HG03565 (cell line): Measurements from ENCODE around the gene CDPF1.

Experiments used
- ATAC-seq: cut with Tn5 transposase; IDR thresholded peaks from one replicate; pipeline ENCODE4 v1.9.1; 2021; ENCODE audit warnings: mild to moderate bottlenecking, moderate library complexity; ENCODE audit not compliant: unreplicated experiment

CDPF1 gene, protein sequence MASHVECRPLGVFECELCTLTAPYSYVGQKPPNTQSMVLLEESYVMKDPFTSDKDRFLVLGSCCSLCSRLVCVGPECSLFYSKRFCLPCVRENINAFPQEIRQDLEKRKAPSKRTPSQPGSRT

DNA sequence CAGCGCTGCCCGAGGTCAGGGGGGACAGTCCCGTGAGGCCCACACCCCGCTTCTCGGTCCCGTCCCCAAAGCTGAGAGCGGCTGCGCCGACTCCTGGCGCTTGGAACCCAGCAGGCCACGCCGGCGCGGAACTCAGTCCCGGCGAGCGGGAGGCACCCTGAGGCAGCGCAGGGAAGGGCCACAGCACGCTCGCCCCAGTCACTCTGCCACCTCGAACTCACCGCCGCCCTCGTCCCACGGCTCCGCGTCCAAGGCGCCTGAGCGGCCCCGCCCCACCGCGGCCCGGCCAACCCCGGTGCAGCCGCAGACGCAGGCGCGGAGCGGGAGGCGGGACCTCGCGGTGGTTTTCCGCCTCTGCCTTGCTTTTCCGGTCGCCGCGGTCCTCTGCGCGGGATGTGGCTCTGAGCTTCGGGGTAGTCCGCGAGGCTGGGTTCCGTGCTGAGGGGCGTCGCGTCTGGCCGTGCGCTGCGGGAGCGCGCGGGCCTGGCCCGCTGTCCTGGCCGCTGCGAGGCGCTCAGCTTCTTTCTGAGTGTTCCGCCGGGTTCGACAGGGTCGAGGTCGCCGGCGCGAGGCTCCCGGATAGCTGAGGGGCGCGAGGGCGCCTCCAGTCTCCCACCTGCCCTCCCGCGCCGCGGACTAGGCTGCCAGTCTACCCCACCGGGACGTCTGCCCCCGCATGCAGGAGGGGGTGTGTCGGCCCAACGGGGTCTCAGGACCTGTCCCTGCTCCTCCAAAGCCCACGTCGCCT, at the start of gene CDPF1:
CDPF1 (minus strand) TSS at position 259 of the 748 bp plus-strand sequence. CDS start 2,009 bp downstream, outside the sequence.
- ATAC-seq, result peak; percentile 66

DNA sequence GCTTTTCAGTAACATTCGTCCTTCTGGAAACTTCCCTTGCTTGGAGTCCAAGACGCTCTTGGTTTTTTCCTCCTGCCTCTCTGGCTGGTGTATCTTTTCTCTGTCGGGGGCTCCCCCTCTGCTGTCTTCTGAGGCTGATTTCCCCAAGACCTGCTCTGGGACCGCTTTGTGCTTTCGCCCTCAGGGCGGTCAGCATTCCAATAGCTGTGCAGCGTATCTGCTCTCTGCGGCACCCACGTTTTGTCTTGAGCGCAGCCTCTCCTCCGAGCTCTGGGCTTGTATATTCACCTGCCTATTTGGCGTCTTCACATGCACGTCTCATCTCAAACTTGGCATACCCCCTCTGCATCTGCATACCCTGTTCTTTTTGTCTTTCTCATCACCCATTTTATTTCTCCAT, 49.0 kb upstream of the CDPF1 start:
- ATAC-seq, result no peak

DNA sequence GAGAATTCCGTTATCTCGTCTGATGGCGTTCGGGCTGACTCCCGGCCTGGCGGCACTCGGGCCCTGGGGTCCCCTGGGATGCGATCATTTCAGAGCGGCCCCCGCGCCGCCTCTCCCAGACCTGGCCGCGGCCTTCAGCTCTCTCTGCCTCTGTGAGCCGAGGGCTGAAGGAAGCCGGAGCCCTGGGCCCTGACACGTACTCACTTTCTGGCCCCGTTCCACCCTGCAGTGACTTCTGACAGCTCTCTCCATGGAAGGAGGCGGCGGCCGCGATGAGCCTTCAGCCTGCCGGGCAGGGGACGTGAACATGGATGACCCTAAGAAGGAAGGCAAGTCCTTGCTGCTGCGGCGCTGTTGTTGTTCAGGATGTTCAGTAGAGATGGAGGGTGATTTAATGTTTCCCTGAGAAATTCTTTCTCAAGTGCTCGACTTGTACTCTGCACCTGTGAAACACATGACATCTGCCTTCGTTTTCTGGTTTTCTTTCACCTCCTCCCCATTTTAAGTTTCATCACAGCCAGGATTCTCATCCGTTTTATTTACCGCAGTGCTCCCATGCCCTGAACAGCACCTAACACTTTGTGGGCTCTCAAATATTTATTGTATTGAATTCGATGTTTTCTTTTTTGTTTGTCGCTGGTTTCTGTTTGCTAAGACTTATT, 47.2 kb upstream of the CDPF1 start:
- ATAC-seq, result no peak

DNA sequence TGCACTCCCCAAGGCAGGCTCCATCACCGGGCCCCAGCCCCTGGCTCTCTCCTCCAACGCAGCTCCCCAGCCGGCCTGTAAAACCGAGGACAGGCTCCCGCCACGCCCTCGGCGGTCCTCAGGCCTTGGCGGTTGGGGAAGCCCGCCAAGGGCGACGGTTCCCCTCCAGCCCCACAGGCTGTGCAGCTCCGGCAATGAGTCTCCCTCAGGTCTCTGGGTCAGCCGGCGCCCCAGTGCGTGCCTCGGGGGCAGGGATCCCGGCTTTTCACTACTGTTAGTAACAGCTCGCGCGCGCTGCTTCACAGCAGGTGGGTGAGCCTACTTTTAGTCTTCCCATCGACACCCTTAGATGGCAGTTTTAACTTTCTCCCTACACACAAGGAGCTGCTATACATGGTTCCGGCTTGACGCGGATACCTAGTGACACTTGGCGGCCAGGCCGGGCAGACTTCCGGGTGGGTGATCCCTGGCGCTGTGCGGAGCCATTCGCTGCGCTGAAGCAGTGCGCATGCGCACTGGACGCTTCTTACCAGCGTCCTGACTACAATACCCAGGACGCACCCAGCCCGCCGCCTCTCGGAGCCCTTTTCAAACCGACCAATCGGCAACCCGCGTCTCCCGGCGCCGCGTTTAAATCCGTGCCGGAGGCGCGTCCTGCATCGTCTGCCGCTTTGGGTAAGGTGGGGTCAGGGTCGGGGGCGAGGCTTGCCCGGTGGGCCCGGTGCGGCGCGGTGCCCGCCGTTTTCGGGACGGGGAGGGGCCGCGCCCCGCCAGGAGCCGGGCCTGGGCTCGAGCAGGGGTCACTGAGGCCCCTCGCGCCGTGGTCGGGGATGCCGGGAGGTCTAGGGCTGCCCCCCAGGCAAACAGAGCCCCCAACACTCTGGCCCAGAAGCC, 46.4 kb upstream of the CDPF1 start, which contains the start of gene GTSE1:
GTSE1 (plus strand) TSS at position 614 of the 894 bp plus-strand sequence. CDS start 531 bp downstream, outside the sequence.
- peak; percentile 92 for ATAC-seq

DNA sequence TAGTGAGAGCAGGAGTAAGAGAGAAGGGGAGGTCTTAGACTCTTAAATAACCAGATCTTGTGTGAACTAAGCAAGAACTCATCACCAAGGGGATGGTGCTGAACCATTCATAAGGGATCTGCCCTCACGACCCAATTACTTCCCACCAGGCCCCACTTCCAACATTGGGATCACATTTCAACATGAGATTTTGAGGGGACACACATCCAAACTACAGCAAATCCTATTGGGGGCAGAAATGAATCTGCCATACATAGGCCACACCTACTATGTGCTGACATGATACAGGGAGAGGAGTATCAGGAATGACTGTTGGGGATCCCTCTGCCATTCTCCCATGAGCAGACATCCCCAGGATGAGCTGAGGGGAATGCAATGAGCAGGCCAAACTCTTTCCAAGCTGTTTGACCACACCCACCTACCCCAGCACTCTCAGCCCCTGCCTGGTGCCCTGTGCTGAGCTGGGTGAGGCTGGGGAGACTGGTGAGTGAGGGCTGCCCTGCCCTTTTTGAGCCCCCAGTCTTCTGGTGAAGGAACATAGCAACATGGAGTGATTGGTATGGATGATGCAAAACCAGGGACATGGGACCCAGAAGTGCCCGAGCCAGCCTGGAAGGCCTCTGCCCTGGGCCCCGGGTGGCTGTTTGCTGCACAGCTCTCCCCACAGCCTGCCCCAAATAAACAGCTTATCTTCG, 45.3 kb upstream of the CDPF1 start:
- ATAC-seq, result no peak

DNA sequence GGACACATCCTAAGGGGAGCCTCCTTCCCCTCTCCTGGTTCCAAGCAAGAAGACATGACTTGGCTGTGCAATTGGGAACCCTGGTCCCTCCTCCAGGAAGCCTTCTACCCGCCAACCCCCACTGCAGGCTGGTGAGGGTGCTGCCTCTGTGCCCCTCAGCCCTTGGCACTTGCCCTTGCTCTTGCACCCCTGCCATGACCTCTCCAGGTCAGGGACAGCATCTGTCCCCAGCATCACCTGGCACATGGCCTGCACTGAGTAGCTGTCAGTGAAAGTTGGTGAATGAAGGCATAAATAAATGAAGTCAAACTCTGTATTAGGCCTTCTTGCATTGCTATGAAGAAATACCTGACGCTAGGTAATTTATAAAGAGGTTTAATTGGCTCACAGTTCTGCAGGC, 44.7 kb upstream of the CDPF1 start:
- ATAC-seq, result no peak

DNA sequence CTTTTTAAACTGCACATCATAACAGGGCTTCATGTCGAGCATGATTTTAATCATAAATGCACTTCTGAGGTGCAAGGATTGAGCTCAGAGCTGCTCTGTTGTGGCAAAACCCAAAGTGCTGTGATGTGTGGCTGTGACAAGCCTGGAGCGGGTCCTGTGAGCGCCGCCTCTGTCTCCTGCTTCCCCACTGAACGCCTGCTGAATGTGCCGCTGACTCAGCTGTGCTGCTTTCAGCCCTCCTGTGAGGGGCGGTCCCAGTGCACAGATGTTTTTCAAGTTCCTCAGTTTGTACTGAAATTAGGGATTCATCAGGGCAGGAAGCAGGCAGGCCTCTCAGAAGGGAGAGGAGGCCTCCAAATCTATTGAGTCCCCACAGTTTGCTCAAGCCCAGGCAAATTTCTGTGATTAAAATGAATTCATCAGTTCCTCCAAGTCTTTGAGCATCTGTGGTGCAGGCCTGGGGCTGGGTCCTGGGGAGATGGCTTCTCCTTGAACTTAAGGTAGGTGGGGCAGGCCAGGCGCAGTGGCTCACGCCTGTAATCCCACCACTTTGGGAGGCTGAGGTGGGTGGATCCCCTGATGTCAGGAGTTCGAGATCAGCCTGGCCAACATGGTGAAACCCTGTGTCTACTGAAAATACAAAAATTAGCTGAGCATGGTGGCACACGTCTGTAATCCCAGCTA, 43.6 kb upstream of the CDPF1 start:
- ATAC-seq, result no peak

DNA sequence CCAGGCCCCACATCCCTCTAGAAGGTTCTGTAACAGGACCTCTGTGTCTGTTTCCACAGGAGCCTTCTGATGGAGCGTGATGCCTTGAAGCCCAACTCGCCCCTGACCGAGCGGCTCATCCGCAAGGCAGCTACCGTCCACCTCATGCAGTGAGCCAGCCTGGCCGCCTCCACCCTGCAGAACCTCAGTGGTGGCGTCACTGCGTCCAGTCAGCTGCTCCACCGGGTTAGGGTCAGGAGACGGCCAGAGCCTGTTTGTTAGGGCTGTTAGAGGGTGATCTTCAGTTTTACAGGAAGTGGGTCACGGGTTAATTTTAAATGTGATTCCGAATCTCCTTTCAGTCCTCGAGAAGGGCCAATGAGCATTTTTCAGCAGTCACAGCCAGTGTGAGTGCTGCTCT, 42.6 kb upstream of the CDPF1 start:
- ATAC-seq, result no peak

DNA sequence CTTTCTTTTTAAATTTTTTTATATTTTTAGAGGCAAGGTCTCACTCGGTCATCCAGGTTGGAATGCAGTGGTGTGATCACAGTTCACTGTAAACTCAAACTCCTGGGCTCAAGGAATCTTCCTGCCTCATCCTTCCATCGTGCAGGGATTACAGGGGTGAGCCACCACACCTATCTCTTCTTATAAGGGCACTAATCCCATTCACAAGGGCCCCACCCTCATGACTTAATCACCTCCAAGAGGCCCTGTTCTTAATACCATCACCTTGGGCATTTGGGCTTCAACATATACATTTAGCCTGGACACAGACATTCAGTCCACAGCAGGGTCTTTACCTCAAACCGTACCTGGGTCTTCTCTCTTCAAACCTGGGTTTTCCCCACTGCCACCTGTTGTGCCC, 42.1 kb upstream of the CDPF1 start:
- ATAC-seq, result no peak

DNA sequence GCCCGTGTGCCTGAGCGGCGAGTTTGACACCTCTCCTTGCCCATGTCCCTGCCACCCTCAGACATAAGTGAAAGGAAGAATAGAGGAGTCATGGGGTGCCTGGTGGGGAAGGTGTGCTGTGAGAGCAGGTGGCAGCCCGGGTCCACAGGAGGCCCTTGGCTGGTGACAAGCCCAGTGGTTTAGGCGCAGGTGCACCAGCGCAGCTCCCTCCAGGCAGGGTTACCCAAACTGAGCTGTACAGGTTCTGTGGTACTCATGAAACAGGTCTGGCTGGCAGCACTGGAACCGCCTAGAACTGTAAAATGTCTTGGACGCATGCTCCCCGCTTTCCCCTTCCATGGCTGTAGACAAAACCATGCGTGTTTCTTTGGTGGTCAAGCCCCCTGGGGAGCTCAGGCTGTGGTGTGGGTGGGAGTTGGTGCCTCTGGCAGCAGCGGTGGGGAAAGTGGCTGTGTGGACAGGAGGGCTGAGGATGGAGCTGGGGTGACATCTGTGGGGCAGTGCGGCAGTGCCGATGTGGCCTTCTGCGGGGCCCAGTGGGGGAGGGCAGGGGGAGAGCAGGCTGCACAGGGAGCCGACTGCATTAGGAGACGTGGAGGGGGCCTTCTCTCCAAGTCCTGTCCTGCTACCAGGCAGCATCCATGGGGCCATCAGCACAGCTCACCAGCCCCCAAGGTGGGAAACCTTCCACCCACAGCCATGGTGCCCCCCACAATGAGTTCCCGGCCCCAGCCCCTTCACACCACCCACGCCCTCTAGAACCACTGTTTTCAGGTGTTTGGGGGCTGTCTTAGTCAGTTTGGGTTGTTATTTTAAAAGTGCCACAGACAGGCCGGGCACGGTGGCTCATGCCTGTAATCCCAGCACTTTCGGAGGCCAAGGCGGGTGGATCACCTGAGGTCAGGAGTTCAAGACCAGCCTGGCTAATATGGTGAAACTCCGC, 41.0 kb upstream of the CDPF1 start:
- no peak for ATAC-seq

DNA sequence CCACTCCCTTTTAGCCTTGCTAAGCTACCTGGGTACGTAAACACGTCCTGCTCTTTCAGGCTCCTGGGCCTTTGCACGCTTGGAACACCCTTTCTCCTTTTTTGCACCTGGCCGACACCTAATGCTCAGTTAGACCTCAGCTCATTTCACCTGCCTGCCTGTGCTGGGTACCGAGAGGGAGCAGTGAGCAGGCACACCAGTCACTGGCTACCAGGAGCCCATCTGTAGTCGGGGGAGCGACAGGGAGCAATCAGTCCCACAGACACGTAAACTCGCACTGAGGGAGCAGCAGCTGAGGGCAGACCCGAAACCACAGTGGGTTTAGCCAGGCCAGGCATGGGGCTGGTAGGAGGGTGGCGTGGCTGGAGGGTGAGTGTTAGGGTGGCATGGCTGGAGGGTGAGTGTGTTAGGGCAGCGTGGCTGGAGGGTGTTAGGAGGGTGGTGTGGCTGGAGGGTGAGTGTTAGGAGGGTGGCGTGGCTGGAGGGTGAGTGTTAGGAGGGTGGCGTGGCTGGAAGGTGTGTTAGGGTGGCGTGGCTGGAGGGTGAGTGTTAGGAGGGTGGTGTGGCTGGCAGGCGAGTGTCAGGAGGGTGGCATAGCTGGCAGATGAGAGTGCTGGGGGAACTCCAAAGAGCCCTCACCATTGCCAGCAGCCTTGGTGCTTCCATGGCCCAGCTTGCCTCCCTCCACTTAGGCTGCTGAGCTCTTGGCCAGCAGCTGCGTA, 40.2 kb upstream of the CDPF1 start:
- ATAC-seq, result no peak

DNA sequence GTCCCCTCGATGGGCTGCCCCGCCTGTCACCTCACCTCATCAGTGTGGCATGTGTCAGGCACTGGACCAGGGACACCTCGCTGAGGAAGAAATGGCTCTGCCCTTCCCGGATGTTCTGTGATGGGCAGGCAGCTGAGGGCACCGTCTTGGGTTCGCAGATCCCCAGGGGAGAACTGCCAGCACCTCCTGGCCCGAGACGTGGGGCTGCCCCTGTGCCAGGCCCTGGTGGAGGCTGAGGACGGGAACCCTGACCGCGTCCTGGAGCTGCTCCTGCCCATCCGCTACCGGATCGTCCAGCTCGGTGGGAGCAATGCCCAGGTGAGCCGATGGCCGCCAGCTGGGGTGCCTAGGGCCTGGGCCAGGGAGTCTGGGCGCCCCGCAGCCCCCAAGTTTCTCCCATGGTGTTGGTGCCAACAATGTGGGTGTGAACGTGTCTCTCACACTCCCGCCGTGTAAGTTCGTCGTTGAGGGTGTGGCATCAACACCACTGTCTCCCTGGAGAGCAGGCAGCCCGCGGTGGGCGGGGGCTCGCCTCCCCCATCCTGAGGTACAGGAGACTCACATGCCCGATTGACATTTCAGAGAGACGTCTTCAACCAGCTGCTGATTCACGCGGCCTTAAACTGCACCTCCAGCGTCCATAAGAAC, 39.3 kb upstream of the CDPF1 start:
- no peak for ATAC-seq

DNA sequence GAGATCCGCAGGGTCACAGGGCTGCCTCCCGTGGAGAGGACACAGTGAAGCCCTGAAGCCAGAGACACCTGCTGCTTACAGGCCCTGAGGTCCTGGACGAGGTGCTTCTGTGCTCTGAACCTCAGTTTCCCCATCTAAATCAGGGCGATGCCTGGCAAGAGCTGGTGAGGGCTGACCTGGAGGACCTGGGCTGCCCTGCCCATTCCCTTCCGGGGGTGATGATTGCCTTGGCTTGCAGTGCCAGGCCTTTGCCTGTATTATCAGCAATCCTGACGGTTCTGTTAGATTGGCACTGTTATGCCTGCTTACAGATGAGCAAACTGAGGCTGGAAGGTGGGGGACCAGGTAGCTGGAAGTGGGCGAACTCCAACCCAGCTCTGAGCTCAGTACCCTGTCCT, 38.8 kb upstream of the CDPF1 start:
- ATAC-seq, result no peak

DNA sequence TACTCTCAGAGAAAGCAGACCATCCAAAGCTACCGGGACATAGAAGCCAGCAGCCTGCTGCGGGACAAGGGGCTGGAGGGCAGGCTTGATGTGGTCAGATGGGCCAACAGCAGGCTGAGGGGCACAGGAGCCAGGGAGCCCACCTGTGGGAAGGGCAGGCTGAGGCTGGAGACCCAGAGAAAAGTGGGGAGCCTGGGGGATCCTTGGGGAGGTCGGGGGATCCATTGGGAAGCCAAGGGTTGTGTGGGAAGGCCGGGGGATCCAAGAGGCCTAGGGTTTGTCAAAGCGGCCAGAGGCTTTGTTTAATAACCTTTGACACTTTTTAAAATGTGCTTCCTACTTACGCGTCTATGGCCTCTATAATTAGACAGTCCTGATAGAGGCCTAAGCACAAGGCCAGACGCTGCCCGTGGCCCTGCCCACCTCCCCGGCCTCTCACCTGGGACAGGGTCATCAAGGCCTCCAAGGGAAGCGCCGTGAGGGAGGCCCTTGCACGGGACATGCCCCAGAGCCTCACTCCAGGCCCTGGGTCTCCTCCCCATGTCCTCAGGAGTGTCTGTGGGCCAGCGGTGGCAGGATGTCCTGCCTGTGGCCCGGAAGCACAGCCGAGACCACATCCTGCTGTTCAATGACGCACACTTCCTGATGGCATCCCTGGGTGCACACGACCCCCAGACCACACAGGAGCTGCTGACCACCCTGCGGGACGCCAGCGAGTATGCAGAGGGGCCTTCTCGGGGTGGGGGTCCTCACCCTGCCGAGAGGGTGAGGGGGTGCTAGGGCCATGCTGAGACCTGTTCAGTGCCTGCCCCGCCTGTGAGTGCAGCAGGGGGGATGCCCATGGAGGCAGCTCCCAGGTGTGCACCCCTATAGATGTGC, 38.0 kb upstream of the CDPF1 start:
- ATAC-seq, result peak; percentile 60

DNA sequence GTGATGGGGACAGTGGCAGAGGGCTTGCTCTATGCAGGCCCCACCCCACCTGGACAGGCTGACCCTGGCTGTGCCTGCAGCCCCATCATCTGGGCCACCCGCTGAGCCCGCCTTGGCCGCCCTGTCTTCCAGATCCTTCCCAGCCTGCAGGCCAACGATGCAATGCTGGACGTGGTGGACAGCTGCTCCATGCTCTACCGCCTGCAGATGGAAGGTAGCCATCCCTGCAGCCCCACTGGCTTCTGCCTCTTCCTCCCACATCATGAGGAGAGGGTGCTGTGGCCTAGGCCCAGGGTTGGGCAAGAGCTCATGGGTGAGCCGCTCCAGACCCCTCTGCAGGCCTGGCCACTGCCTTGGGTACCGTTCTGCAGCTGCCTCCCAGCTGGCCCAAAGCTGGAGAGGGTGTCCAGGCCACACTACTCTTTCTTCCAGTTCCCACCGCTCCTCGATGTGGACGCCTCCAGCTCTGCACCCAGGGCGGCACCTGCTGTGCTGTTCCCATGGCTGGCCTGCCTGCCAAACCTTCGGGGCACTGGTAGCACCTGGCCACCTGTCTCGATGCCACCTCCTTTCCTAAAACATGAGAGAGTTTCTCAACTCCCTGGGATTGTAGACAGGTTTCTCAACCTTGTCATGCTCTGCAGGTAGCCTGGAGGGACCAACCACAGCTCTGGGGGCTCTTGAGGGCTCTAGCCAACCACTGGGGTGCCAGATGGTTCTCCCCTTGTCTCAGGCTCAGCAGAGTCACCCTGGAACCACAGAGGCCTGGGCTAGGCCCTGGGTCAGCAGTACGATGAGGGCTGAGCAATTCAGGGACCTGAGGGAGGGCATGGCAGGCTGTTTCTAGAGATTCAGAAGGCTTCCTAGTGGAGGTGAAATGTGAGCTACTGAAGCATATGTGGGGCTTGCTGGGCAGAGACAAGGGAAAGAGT, 37.1 kb upstream of the CDPF1 start:
- no peak for ATAC-seq

DNA sequence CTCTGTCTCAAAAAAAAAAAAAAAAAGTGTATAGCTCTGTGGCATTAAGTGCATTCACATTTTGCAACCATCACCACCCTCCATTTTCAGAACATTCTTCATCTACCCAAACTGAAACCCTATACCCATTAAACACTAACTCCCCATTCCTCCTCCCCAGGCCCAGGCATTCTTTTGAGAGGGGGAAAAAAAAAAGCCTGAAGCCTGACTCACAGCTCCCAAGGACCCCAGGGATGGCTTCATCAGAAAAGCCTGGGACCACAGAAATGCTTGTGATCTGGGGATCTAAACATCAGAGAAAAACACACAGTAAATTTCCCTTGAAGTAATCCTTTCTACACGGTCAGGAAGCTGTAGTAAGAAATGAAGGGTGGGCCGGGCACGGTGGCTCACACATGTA, 35.9 kb upstream of the CDPF1 start:
- no peak for ATAC-seq
